ENCODE measurements around the gene NOL3.

The NOL3 gene

GRCh38 chr16:67210069-67210937 is 40.0 kb downstream of the NOL3 start:
- H3K4me3 ChIP-seq (replicated peaks in 1 of 2; ENCODE audit: low read depth in 2 of 2, low read length in 2 of 2) = no peak overlapping the region
- no peak for TF ChIP-seq CTCF (IDR thresholded peaks at IDR 0.05; ENCODE audit: low read depth, low read length)

GRCh38 chr16:67211674-67212073 is 41.3 kb downstream of the NOL3 start:
- no peak for TF ChIP-seq CTCF (IDR thresholded peaks at IDR 0.05; ENCODE audit: low read depth, low read length)

More at GRCh38 chr16:67210069-67210937, 40.0 kb downstream of the NOL3 start:
- no peak for DNase-seq (ENCODE audit: low read depth in 2 of 2)

GRCh38 chr16:67212766-67213165 is 42.4 kb downstream of the NOL3 start:
- H3K4me3 ChIP-seq (replicated peaks in 1 of 2; ENCODE audit: low read depth in 2 of 2, low read length in 2 of 2) = no peak overlapping the region
- TF ChIP-seq CTCF (IDR thresholded peaks at IDR 0.05; ENCODE audit: low read depth, low read length) = no peak
- DNase-seq (ENCODE audit: low read depth in 2 of 2) = no peak

More at GRCh38 chr16:67211674-67212073, 41.3 kb downstream of the NOL3 start:
- no peak for DNase-seq (ENCODE audit: low read depth in 2 of 2)
- H3K4me3 ChIP-seq (replicated peaks in 1 of 2; ENCODE audit: low read depth in 2 of 2, low read length in 2 of 2) = no peak overlapping the region

GRCh38 chr16:67213197-67214019 is 43.1 kb downstream of the NOL3 start:
- no peak overlapping the region for H3K4me3 ChIP-seq (replicated peaks in 1 of 2; ENCODE audit: low read depth in 2 of 2, low read length in 2 of 2)
- DNase-seq (ENCODE audit: low read depth in 2 of 2) = no peak
- TF ChIP-seq CTCF (IDR thresholded peaks at IDR 0.05; ENCODE audit: low read depth, low read length) = no peak

GRCh38 chr16:67215706-67216105 is 45.4 kb downstream of the NOL3 start:
- TF ChIP-seq CTCF (IDR thresholded peaks at IDR 0.05; ENCODE audit: low read depth, low read length) = no peak
- no peak overlapping the region for H3K4me3 ChIP-seq (replicated peaks in 1 of 2; ENCODE audit: low read depth in 2 of 2, low read length in 2 of 2)
- DNase-seq (ENCODE audit: low read depth in 2 of 2) = no peak

GRCh38 chr16:67216612-67217490 is 46.5 kb downstream of the NOL3 start:
- H3K4me3 ChIP-seq (replicated peaks in 1 of 2; ENCODE audit: low read depth in 2 of 2, low read length in 2 of 2) = no peak overlapping the region
- peak in 1 of 2 donors; percentile 41 for DNase-seq (ENCODE audit: low read depth in 2 of 2)
- TF ChIP-seq CTCF (IDR thresholded peaks at IDR 0.05; ENCODE audit: low read depth, low read length) = no peak

Measured in cardiac fibroblast (primary cell).